ENCODE measurements around the gene SPEF1.

The SPEF1 gene

DNA sequence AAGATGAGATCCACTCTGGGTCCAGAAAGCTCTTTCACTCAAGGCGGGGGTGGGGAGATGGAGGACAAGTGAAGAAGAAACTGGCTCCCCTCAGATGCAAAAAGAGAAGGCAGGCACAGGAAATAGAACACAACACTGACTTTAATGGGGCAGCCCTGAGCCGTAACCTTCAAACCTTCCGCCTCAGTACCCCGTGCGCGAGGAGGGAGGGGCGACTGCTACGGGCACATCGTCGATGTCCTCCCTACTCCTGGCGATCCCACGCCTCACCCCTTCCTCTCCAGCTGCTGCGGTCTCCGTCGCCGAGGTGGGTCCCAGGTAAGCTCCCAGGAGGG, 3.9 kb downstream of the SPEF1 start:
- no peak for TF ChIP-seq GATA1 (IDR thresholded peaks at IDR 0.05; ENCODE audit: low read depth, low read length)
- TF ChIP-seq POLR2A (IDR thresholded peaks at IDR 0.05; ENCODE audit: low read length): no peak
- DNase-seq: no peak

- no peak for TF ChIP-seq POLR2A (IDR thresholded peaks at IDR 0.05; ENCODE audit: low read length)
- no peak for TF ChIP-seq GATA1 (IDR thresholded peaks at IDR 0.05; ENCODE audit: low read depth, low read length)
- DNase-seq: no peak
These were observed 5.7 kb downstream of the SPEF1 start for GRCh38 chr20:3775457-3776108.

DNA sequence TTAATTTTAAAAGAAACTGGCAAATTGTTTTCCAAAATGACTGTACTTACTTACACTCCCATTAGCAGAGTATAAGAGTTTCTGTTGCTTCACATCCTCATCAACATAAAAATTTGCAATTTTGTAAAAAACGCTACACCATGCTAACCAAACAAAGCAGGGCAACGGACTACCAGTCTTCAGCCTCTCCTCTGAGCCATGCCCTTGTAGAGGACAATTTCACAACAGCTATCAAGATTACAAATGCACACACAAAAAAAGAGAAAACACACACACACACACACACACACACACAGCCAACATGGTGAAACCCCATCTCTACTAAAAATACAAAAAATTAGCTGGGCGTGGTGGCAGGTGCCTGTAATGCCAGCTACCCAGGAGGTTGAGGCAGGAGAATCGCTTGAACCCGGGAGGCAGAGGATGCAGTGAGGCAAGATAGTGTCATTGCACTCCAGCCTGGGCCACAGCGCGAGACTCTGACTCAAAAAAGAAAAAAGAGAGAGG, 9.6 kb downstream of the SPEF1 start:
- no peak for DNase-seq
- TF ChIP-seq GATA1 (IDR thresholded peaks at IDR 0.05; ENCODE audit: low read depth, low read length) (no peak), POLR2A (IDR thresholded peaks at IDR 0.05; ENCODE audit: low read length) (no peak)

GRCh38 chr20:3768342-3769130, 12.7 kb downstream of the SPEF1 start:
- TF ChIP-seq GATA1 (IDR thresholded peaks at IDR 0.05; ENCODE audit: low read depth, low read length) (no peak), POLR2A (IDR thresholded peaks at IDR 0.05; ENCODE audit: low read length) (no peak)
- peak; percentile 83 for DNase-seq

- TF ChIP-seq GATA1 (IDR thresholded peaks at IDR 0.05; ENCODE audit: low read depth, low read length) (no peak), POLR2A (IDR thresholded peaks at IDR 0.05; ENCODE audit: low read length) (peak; percentile 80)
- peak; percentile 99 for DNase-seq
These were observed 13.6 kb downstream of the SPEF1 start, which contains the start of gene ADISSP for GRCh38 chr20:3767427-3768341. ADISSP (minus strand) TSS chr20:3767753; CDS start chr20:3760100, 7,653 bp downstream.

DNA sequence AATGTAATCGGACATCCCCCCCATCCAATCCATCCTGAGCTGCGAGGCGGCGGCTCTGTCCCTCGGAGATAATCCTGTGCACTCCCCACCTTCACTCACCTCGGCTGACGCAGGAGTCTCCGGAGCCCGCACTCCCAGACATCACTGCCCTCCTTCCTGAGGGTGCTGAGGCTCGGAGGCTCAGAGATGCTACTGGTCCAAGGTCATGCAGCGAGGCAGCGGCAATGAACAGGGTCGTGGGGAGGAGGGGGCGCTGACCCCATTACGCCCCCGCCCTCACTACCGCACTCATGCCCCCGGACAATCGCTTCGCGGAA, 14.2 kb downstream of the SPEF1 start:
- TF ChIP-seq POLR2A (IDR thresholded peaks at IDR 0.05; ENCODE audit: low read length) (no peak), GATA1 (IDR thresholded peaks at IDR 0.05; ENCODE audit: low read depth, low read length) (no peak)
- DNase-seq: peak; percentile 84 to 86

DNA sequence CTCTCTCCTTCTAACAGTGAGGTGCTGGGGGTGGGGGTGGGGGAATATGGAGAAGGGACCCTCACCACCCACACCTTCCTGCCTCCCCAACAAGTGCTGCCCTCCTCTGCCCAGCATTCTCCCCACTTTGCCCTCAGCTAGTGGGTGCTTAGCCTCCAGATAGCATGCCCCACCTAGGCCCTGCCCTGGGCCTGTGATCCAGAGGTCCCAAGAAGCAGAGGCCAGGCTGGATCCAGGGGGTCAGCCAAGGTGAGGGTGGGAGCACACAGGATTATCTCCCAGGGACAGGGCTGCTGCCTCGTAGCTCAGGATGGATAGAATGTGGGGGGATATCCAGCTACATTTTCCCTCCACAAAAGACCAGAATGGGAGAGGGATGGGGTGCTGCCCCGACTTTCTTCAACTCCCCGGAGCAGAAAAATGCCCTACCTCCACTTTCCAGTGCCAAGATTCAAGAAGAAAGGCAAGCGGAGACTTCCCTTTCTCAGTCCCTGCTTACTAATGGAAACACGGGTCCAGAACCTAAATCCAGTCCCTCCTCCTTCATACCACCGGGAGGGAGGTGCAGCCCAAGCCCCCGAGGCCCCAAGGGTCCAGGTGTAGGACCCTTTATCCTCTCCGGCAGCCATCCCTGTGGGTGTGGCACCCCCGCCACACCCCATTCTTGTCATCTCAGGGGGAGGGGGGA, 14.7 kb downstream of the SPEF1 start:
- peak; percentile 43 to 50 for DNase-seq
- no peak for TF ChIP-seq GATA1 (IDR thresholded peaks at IDR 0.05; ENCODE audit: low read depth, low read length)
- no peak for TF ChIP-seq POLR2A (IDR thresholded peaks at IDR 0.05; ENCODE audit: low read length)

DNA sequence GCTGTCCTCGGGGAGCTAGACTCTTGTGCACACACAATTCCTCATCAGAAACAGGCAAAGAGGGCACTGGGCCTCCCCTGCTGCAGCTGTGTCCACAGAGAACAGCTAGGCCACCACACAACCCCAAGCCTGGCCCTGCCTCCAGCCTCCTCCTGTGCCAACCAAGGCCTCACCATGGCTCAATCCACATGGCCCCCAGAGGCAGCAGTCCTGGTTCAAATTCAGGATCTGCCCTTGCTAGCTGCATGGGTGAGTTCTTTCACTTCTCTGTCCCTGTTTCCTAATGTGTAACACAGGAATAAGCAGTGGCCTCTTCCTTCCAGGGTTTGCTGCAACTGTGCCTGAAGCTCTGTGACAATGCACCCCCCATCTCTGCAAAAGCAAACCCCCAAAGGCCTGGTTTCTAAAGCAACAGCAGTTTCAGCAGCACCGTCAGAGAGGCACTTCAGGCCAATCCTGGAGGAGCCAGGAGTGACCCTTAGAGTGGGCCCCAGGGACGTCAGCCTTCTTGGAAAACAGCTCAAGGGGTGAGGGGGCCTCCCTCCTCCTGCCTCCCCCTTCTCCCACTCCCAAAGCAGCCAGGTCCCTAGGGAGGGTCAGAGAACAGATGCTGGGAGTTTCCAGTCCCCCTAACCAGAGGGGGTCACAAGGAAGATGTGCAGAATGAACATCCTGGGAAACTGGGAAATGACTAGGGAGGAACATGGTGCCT, 15.9 kb downstream of the SPEF1 start:
- TF ChIP-seq GATA1 (IDR thresholded peaks at IDR 0.05; ENCODE audit: low read depth, low read length) (no peak), POLR2A (IDR thresholded peaks at IDR 0.05; ENCODE audit: low read length) (no peak)
- DNase-seq: no peak

DNA sequence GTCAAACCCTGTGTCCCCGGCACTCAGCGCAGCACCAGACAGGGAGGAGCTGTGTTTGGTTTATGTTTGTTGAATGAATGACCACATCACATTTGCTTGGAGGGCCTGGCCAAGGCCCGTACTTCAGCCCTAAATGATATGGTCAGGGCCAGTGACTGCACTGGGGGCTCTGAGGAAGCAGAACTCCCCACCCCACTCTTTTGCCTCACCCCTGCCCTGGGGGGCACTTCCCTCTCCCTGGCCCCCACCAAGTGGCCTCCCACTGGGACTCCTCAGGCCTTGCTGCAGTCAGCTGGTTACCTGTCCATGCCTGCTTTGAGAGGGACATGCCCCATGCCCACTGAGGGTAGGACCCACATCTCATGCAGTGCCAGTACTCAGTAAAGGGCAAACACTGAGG, 16.6 kb downstream of the SPEF1 start:
- no peak for DNase-seq
- TF ChIP-seq GATA1 (IDR thresholded peaks at IDR 0.05; ENCODE audit: low read depth, low read length) (no peak), POLR2A (IDR thresholded peaks at IDR 0.05; ENCODE audit: low read length) (no peak)

- TF ChIP-seq POLR2A (IDR thresholded peaks at IDR 0.05; ENCODE audit: low read length) (no peak), GATA1 (IDR thresholded peaks at IDR 0.05; ENCODE audit: low read depth, low read length) (no peak)
These were observed 17.3 kb downstream of the SPEF1 start for GRCh38 chr20:3763671-3764601.

DNA sequence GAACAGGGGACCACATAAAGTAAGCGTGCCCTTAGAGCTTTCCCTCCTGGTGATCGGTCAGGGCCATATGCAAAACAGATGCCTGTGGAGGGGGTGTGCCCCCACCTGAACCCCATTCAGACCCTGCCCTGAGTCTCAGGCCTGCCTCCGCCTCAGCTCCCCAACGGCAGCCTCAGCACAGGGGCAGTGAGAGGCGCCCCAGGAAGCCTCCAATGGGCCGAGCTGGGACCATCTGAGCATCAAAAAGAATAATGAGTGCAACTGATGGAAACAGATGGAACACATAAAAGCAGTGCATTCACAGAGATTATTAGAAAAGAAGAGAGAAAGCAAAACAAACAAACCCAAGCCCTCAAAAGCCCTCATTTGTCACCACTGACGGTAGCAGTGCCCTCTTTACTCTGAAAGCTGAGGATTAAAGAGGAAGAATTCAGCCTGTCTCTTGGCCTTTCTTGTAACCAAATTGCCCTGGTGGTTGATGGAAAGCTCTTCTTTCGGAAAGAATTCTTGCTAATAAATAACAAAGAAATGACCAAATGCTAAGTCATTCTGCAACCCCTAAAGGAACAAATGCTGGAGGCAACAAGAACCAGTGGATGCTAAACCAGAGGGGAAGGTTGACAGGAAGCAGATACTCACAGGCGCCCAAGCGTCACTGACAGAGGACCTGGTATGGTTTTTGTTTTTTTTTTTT, 20.4 kb downstream of the SPEF1 start:
- TF ChIP-seq POLR2A (IDR thresholded peaks at IDR 0.05; ENCODE audit: low read length) (no peak), GATA1 (IDR thresholded peaks at IDR 0.05; ENCODE audit: low read depth, low read length) (no peak)
- DNase-seq: no peak

More at GRCh38 chr20:3763671-3764601, 17.3 kb downstream of the SPEF1 start:
- DNase-seq: no peak
